HFFc6 (cell line): ENCODE data around the gene TWF2. TPM values are rescaled to one million over a fixed set of nuclear protein-coding genes. Genes with fewer than 3 reads are reported as not detected.

Experiments
- DNase-seq: peaks from one replicate; pipeline ENCODE4 v3.0.0-alpha.2; 2018
- H3K27ac Mint-ChIP-seq: 2 replicates; pipeline ENCODE4 v1.8.0; 2020; ENCODE audit warnings: mild to moderate bottlenecking, mixed read lengths
- H3K27me3 Mint-ChIP-seq: 2 replicates; pipeline ENCODE4 v1.8.0; 2021; ENCODE audit warnings: mild to moderate bottlenecking, moderate library complexity, mixed read lengths; ENCODE audit not compliant: insufficient read depth
- H3K36me3 Mint-ChIP-seq: 2 replicates; pipeline ENCODE4 v1.8.0; 2021; ENCODE audit warnings: low read depth, mixed read lengths
- H3K4me1 Mint-ChIP-seq: 2 replicates; pipeline ENCODE4 v1.8.0; 2020; ENCODE audit warnings: low read depth, mixed read lengths
- H3K4me3 Mint-ChIP-seq: 2 replicates; pipeline ENCODE4 v1.8.0; 2020; ENCODE audit warnings: mild to moderate bottlenecking, moderate library complexity, mixed read lengths
- H3K9me3 Mint-ChIP-seq: 2 replicates; pipeline ENCODE4 v1.8.0; 2020; ENCODE audit warnings: mild to moderate bottlenecking, mixed read lengths
- CTCF ChIP-seq: fragments of 200-600 bp; sonication (generic); IDR thresholded peaks from 2 replicates; pipeline ENCODE4 v1.5.0; 2021; ENCODE audit warnings: antibody characterized with exemption, mild to moderate bottlenecking
- total RNA-seq, 6 experiments: library from RNA; stranded (reverse); fragmentation: NEBNext Ultra II Directional; extraction: Animal tissue kit (Norgen Biotek cat#: 25700); gene quantifications; 2 replicates in 1 of 6; 3 replicates in 5 of 6; pipeline ENCODE4 v1.2.3, GENCODE V29; 2021

TWF2 gene
- total RNA-seq, 6 experiments from 2014 or later: 73.9 to 83.0 (median 80.7) TPM

GRCh38 chr3:52250122-52250521, 11.2 kb upstream of the TWF2 start:
- H3K4me3 Mint-ChIP-seq: no peak overlapping the region
- peaks cover 7% of the 10 kb centered on the region for H3K27me3 Mint-ChIP-seq
- peaks cover 16% of the 10 kb centered on the region; the same call in 1 of the 2 replicates for H3K36me3 Mint-ChIP-seq
- TF ChIP-seq CTCF: no peak
- 0 out of 2 replicates have a peak overlapping the region, but pooled peaks have one; percentile 8 for H3K27ac Mint-ChIP-seq
- peaks cover 18% of the 10 kb centered on the region for H3K4me1 Mint-ChIP-seq
- DNase-seq: no peak
- no peaks in the 10 kb centered on the region for H3K9me3 Mint-ChIP-seq

- peak overlapping the region; percentile 22; the same call in 1 of the 2 replicates for H3K27ac Mint-ChIP-seq
- peaks cover 22% of the 10 kb centered on the region for H3K4me1 Mint-ChIP-seq
- H3K36me3 Mint-ChIP-seq: peaks cover 16% of the 10 kb centered on the region; the same call in 1 of the 2 replicates
- H3K27me3 Mint-ChIP-seq: peaks cover 7% of the 10 kb centered on the region
- no peak for TF ChIP-seq CTCF
- no peak overlapping the region for H3K4me3 Mint-ChIP-seq
- DNase-seq: no peak
- H3K9me3 Mint-ChIP-seq: no peaks in the 10 kb centered on the region
Measured at GRCh38 chr3:52249683-52250082, 10.7 kb upstream of the TWF2 start.

DNA sequence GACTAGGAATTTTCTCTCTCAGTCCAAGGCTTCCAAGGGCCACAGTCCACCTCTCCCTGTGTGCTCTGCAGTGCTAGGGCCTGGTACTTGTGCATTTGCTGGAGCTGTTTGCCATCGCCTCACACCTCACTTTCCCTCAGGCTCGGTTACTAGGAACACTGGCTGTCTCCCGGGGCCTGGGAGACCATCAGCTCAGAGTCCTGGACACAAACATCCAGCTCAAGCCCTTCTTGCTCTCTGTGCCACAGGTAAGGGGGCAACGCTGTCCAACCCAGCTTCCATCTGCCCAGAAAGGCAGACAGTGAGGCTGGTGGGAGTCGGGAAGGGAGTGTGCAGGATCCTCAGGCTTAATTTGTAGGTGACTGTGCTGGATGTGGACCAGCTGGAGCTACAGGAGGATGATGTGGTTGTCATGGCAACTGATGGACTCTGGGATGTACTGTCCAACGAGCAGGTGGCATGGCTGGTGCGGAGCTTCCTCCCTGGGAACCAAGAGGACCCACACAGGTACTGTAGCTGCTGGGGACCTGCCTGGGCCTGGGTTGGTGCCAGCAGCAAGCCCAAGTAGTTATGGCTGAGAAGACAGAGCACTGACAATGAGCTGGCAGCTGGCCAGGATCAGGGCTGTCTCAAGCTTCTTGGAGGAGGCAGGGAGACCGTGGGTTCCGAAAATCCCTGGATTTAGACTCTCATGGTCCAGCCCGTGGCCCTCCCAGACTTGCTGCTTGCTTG, 10.0 kb upstream of the TWF2 start:
- peaks cover 7% of the 10 kb centered on the region for H3K27me3 Mint-ChIP-seq
- DNase-seq: no peak

GRCh38 chr3:52248165-52248541, 9.2 kb upstream of the TWF2 start:
- peak overlapping the region; percentile 4; the same call in 1 of the 2 replicates for H3K4me3 Mint-ChIP-seq
- H3K27ac Mint-ChIP-seq: no peak overlapping the region; the same call in 1 of the 2 replicates
- no peak for DNase-seq

More for the DNA sequence above, 10.0 kb upstream of the TWF2 start:
- Mint-ChIP-seq H3K36me3 (peaks cover 16% of the 10 kb centered on the region; the same call in 1 of the 2 replicates), H3K4me1 (peaks cover 29% of the 10 kb centered on the region), H3K9me3 (no peaks in the 10 kb centered on the region), H3K4me3 (no peak overlapping the region), H3K27ac (peak overlapping the region; percentile 40)
- TF ChIP-seq CTCF: no peak

More at GRCh38 chr3:52248165-52248541, 9.2 kb upstream of the TWF2 start:
- peaks cover 13% of the 10 kb centered on the region; the same call in 1 of the 2 replicates for H3K36me3 Mint-ChIP-seq
- H3K27me3 Mint-ChIP-seq: peaks cover 7% of the 10 kb centered on the region
- TF ChIP-seq CTCF: no peak
- H3K4me1 Mint-ChIP-seq: peaks cover 35% of the 10 kb centered on the region
- H3K9me3 Mint-ChIP-seq: no peaks in the 10 kb centered on the region
